ENCODE data around the gene APCDD1.
"Not testable (repeated sequence)": the region's sequence is repeated elsewhere in the genome, so short reads cannot be mapped to it uniquely, and the experiment has no call there.

Gene APCDD1

GRCh38 chr18:10530002-10530401, 75.6 kb downstream of the APCDD1 start:
- no peak for DNase-seq

GRCh38 chr18:10530852-10531251, 76.4 kb downstream of the APCDD1 start:
- no peak for DNase-seq

- DNase-seq, result no peak
Measured at GRCh38 chr18:10533111-10533510, 78.7 kb downstream of the APCDD1 start.

DNA sequence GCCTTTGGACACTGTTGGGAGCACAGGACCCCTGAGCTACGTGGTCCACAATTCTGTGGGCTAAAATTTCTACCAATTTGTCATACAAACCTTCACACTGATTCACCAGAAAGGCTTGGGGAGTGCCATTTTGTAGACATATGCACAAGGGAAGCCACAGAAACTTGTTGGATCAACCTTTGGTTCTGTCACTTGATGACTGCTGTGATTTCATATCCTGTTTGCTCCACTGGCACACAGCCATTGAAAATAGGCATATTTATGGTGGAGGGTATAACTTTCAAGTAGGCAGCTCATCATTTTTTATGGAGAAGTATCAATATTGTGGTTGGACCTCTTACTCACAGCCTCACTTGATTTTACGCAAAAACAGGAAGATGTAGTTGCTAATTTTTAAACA, 81.8 kb downstream of the APCDD1 start:
- no peak for DNase-seq

GRCh38 chr18:10537765-10538164, 83.3 kb downstream of the APCDD1 start:
- no peak for DNase-seq

GRCh38 chr18:10539124-10539523, 84.7 kb downstream of the APCDD1 start:
- DNase-seq, result not testable (repeated sequence)
